Measurements from ENCODE around the gene MT1M.
"Not testable (repeated sequence)": the region's sequence is repeated elsewhere in the genome, so short reads cannot be mapped to it uniquely, and the experiment has no call there.

DNA sequence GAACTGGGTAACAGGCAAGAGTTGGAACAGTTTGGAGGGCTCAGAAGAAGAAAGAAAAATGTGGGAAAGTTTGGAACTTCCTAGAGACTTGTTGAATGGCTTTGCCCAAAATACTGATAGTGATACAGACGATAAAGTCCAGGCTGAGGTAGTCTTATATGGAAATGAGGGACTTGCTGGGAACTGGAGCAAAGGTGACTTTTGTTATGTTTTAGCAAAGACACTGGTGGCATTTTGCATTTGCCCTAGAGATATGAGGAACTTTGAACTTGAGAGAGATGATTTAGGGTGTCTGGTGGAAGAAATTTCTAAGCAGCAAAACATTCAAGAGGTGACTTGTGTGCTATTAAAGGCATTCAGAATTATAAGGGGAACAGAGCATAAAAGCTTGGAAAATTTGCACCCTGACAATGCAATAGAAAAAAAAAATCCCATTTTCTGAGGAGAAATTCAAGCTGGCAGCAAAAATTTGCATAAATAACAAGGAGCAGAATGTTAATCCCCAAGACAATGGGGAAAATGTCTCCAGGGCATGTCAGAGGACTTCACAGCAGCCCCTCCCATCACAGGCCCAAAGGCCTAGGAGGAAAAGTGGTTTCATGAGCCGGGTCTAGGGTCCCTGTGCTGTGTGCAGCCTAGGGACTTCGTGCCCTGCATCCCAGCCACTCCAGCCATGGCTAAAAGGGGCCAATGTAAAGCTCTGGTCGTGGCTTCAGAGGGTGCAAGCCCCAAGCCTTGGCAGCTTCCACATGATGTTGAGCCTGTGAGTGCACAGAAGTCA, 10.6 kb upstream of the MT1M start:
- not testable (repeated sequence) for TF ChIP-seq EZH2phosphoT487 (IDR thresholded peaks at IDR 0.05; ENCODE audit: borderline replicate concordance)
- TF ChIP-seq, protein P1, sequence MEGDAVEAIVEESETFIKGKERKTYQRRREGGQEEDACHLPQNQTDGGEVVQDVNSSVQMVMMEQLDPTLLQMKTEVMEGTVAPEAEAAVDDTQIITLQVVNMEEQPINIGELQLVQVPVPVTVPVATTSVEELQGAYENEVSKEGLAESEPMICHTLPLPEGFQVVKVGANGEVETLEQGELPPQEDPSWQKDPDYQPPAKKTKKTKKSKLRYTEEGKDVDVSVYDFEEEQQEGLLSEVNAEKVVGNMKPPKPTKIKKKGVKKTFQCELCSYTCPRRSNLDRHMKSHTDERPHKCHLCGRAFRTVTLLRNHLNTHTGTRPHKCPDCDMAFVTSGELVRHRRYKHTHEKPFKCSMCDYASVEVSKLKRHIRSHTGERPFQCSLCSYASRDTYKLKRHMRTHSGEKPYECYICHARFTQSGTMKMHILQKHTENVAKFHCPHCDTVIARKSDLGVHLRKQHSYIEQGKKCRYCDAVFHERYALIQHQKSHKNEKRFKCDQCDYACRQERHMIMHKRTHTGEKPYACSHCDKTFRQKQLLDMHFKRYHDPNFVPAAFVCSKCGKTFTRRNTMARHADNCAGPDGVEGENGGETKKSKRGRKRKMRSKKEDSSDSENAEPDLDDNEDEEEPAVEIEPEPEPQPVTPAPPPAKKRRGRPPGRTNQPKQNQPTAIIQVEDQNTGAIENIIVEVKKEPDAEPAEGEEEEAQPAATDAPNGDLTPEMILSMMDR (conservative IDR thresholded peaks at IDR 0.05; ENCODE audit: low read length), result not testable (repeated sequence)

All from Loucy (cell line).